ENCODE data around the gene NAP1L4. TPM values are rescaled to one million over a fixed set of nuclear protein-coding genes. Genes with fewer than 3 reads are reported as not detected.

The NAP1L4 gene
- total RNA-seq, 6 experiments from 2014 or later = 109 to 140 (median 131) TPM

DNA sequence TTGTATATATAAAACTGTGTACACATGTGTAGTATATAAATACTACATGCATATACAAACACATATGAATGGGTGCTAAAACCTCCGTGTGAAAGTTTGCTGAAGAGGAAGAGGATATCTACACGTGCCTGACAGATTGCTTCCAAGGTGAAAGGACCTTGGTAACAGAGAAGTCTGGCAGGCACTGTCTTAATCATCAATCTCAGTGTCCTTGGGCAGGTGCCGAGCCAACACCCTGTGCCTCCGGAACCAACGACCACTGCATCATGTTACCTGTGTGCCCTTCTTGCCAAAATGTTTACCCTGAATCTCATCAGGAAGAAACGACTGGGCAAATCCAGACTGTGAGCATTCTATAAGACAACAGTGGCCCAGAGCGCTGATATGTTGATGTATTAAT lies 15.0 kb downstream of the NAP1L4 start:
- TF ChIP-seq, protein P1, sequence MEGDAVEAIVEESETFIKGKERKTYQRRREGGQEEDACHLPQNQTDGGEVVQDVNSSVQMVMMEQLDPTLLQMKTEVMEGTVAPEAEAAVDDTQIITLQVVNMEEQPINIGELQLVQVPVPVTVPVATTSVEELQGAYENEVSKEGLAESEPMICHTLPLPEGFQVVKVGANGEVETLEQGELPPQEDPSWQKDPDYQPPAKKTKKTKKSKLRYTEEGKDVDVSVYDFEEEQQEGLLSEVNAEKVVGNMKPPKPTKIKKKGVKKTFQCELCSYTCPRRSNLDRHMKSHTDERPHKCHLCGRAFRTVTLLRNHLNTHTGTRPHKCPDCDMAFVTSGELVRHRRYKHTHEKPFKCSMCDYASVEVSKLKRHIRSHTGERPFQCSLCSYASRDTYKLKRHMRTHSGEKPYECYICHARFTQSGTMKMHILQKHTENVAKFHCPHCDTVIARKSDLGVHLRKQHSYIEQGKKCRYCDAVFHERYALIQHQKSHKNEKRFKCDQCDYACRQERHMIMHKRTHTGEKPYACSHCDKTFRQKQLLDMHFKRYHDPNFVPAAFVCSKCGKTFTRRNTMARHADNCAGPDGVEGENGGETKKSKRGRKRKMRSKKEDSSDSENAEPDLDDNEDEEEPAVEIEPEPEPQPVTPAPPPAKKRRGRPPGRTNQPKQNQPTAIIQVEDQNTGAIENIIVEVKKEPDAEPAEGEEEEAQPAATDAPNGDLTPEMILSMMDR (IDR thresholded peaks at IDR 0.05) = no peak
- H3K36me3 Mint-ChIP-seq (ENCODE audit: low read depth) = peaks cover 16% of the 10 kb centered on the region
- no peaks in the 10 kb centered on the region for H3K9me3 Mint-ChIP-seq
- peaks cover 12% of the 10 kb centered on the region for H3K4me1 Mint-ChIP-seq (ENCODE audit: low read depth)
- DNase-seq = no peak
- no peak overlapping the region for H3K4me3 Mint-ChIP-seq
- H3K27ac Mint-ChIP-seq = no peak overlapping the region
- no peaks in the 10 kb centered on the region for H3K27me3 Mint-ChIP-seq (ENCODE audit: insufficient read depth)

- Mint-ChIP-seq H3K4me3 (no peak overlapping the region), H3K9me3 (no peaks in the 10 kb centered on the region), H3K27me3 (ENCODE audit: insufficient read depth) (no peaks in the 10 kb centered on the region), H3K4me1 (ENCODE audit: low read depth) (peaks cover 6% of the 10 kb centered on the region), H3K36me3 (ENCODE audit: low read depth) (peaks cover 16% of the 10 kb centered on the region), H3K27ac (no peak overlapping the region)
- DNase-seq = no peak
- TF ChIP-seq, protein P1 (IDR thresholded peaks at IDR 0.05) = no peak
Measured at GRCh38 chr11:2976294-2977063, 15.7 kb downstream of the NAP1L4 start.

DNA sequence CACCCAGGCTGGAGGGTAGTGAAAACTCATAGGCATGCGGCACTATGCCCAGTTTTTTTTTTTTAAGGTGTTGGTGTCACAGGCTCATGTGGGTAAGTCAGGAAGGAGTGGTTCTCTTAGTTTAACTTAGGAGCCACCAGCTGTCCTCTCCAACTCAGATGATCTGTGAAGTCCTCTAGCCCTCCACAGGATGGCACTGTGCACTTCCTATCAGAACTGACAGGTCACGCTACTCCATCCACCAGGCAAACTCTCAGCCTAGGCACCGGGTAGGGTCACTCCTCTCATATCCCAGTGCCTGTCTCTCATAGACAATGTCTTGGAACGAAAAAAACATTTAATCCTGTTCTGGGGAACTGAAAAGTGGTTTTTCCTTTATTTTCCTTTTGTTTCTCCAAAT lies 16.5 kb downstream of the NAP1L4 start:
- DNase-seq = peak; percentile 13
- Mint-ChIP-seq H3K4me1 (ENCODE audit: low read depth) (peaks cover 6% of the 10 kb centered on the region), H3K9me3 (no peaks in the 10 kb centered on the region), H3K4me3 (no peak overlapping the region), H3K27me3 (ENCODE audit: insufficient read depth) (no peaks in the 10 kb centered on the region), H3K36me3 (ENCODE audit: low read depth) (peaks cover 16% of the 10 kb centered on the region), H3K27ac (peak overlapping the region; percentile 10; the same call in 1 of the 2 replicates)
- TF ChIP-seq, protein P1 (IDR thresholded peaks at IDR 0.05) = peak; percentile 69

- H3K27ac Mint-ChIP-seq = no peak overlapping the region
- no peak for DNase-seq
- peaks cover 27% of the 10 kb centered on the region for H3K36me3 Mint-ChIP-seq (ENCODE audit: low read depth)
- peaks cover 6% of the 10 kb centered on the region for H3K4me1 Mint-ChIP-seq (ENCODE audit: low read depth)
- H3K9me3 Mint-ChIP-seq = no peaks in the 10 kb centered on the region
- peaks cover 2% of the 10 kb centered on the region; the same call in 1 of the 2 replicates for H3K27me3 Mint-ChIP-seq (ENCODE audit: insufficient read depth)
- TF ChIP-seq, protein P1 (IDR thresholded peaks at IDR 0.05) = no peak
- no peak overlapping the region for H3K4me3 Mint-ChIP-seq
Measured at GRCh38 chr11:2974272-2974671, 17.9 kb downstream of the NAP1L4 start.

GRCh38 chr11:2968341-2968900 lies 23.7 kb downstream of the NAP1L4 start:
- peaks cover 54% of the 10 kb centered on the region for H3K36me3 Mint-ChIP-seq (ENCODE audit: low read depth)
- H3K4me1 Mint-ChIP-seq (ENCODE audit: low read depth) = peaks cover 12% of the 10 kb centered on the region
- DNase-seq = no peak
- H3K27me3 Mint-ChIP-seq (ENCODE audit: insufficient read depth) = peaks cover 5% of the 10 kb centered on the region
- no peak overlapping the region for H3K4me3 Mint-ChIP-seq
- H3K27ac Mint-ChIP-seq = no peak overlapping the region
- TF ChIP-seq, protein P1 (IDR thresholded peaks at IDR 0.05) = no peak
- no peaks in the 10 kb centered on the region for H3K9me3 Mint-ChIP-seq
